H9 (cell line): Measurements from ENCODE around the gene ILK. TPM values are rescaled to one million over a fixed set of nuclear protein-coding genes. Genes with fewer than 3 reads are reported as not detected.

ENCODE experiments used
- DNase-seq: peaks from one replicate; pipeline ENCODE4 v3.0.0-alpha.2; 2017
- H2AFZ ChIP-seq: one replicate; pipeline ENCODE4 v1.6.1; 2013; ENCODE audit warnings: mild to moderate bottlenecking, low read length, control low read depth, moderate library complexity
- H2AK5ac ChIP-seq: 2 replicates; pipeline ENCODE4 v1.6.1; 2013; ENCODE audit warnings: low read length, control low read depth, mixed read lengths; ENCODE audit not compliant: insufficient read length
- H2BK120ac ChIP-seq: one replicate; pipeline ENCODE4 v1.6.1; 2013; ENCODE audit warnings: low read depth, mild to moderate bottlenecking, low read length, control low read depth, inconsistent platforms; ENCODE audit not compliant: poor library complexity, severe bottlenecking
- H2BK12ac ChIP-seq: 2 replicates; pipeline ENCODE4 v1.6.1; 2013; ENCODE audit warnings: low read length, control low read depth, mixed read lengths, low read depth; ENCODE audit not compliant: insufficient read length
- H2BK15ac ChIP-seq: 2 replicates; pipeline ENCODE4 v1.6.1; 2013; ENCODE audit warnings: low read depth, low read length, control low read depth
- H2BK20ac ChIP-seq: one replicate; pipeline ENCODE4 v1.6.1; 2013; ENCODE audit warnings: low read depth, mild to moderate bottlenecking, low read length, control low read depth, inconsistent platforms; ENCODE audit not compliant: poor library complexity, severe bottlenecking
- H2BK5ac ChIP-seq: 2 replicates; pipeline ENCODE4 v1.6.1; 2013; ENCODE audit warnings: low read length, control low read depth, mixed read lengths; ENCODE audit not compliant: insufficient read length
- H3K14ac ChIP-seq: 2 replicates; pipeline ENCODE4 v1.6.1; 2013; ENCODE audit warnings: low read length, control low read depth; ENCODE audit not compliant: insufficient read depth
- H3K18ac ChIP-seq: 2 replicates; pipeline ENCODE4 v1.6.1; 2013; ENCODE audit warnings: low read depth, mild to moderate bottlenecking, mixed read lengths, low read length, control low read depth; ENCODE audit not compliant: insufficient read length
- H3K23ac ChIP-seq: 2 replicates; pipeline ENCODE4 v1.6.1; 2013; ENCODE audit warnings: low read length, control low read depth, mixed read lengths, low read depth; ENCODE audit not compliant: insufficient read length
- H3K23me2 ChIP-seq: 2 replicates; pipeline ENCODE4 v1.6.1; 2013; ENCODE audit warnings: low read depth, mild to moderate bottlenecking, mixed read lengths, low read length, control low read depth; ENCODE audit not compliant: insufficient read length, poor library complexity, severe bottlenecking
- H3K27ac ChIP-seq: 2 replicates; pipeline ENCODE4 v1.5.1; 2013; ENCODE audit warnings: low read length, control low read depth, mixed read lengths, low read depth; ENCODE audit not compliant: insufficient read length
- H3K27me3 ChIP-seq: 2 replicates; pipeline ENCODE4 v1.6.1; 2013; ENCODE audit warnings: low read length, control low read depth, inconsistent platforms; ENCODE audit not compliant: insufficient read depth
- H3K4ac ChIP-seq: 2 replicates; pipeline ENCODE4 v1.6.1; 2013; ENCODE audit warnings: low read depth, mild to moderate bottlenecking, control low read depth, inconsistent platforms, low read length, moderate library complexity
- H3K4me1 ChIP-seq: 2 replicates; pipeline ENCODE4 v1.6.1; 2013; ENCODE audit warnings: low read length, control low read depth, inconsistent platforms; ENCODE audit not compliant: insufficient read depth
- H3K4me2 ChIP-seq: 2 replicates; pipeline ENCODE4 v1.6.1; 2013; ENCODE audit warnings: low read length, control low read depth, mixed read lengths; ENCODE audit not compliant: insufficient read length, insufficient read depth
- H3K56ac ChIP-seq: 2 replicates; pipeline ENCODE4 v1.6.1; 2013; ENCODE audit warnings: low read depth, mild to moderate bottlenecking, mixed read lengths, low read length, control low read depth; ENCODE audit not compliant: insufficient read length
- H3K79me1 ChIP-seq: 2 replicates; pipeline ENCODE4 v1.6.1; 2013; ENCODE audit warnings: low read depth, mild to moderate bottlenecking, moderate library complexity, low read length, control low read depth, inconsistent platforms; ENCODE audit not compliant: insufficient read depth, poor library complexity, severe bottlenecking
- H3K79me2 ChIP-seq: 2 replicates; pipeline ENCODE4 v1.6.1; 2013; ENCODE audit warnings: low read length, control low read depth, inconsistent platforms; ENCODE audit not compliant: insufficient read depth
- H3K9ac ChIP-seq: 2 replicates; pipeline ENCODE4 v1.6.1; 2013; ENCODE audit warnings: low read length, control low read depth, mixed read lengths; ENCODE audit not compliant: insufficient read length; ENCODE audit errors: extremely low read depth
- H3K9me3 ChIP-seq: one replicate; pipeline ENCODE4 v1.6.1; 2013; ENCODE audit warnings: low read depth, low read length, inconsistent platforms; ENCODE audit not compliant: control insufficient read depth
- H3T11ph ChIP-seq: one replicate; pipeline ENCODE4 v1.6.1; 2013; ENCODE audit warnings: mild to moderate bottlenecking, low read length, control low read depth, inconsistent platforms
- H4K20me1 ChIP-seq: one replicate; pipeline ENCODE4 v1.6.1; 2013; ENCODE audit not compliant: control insufficient read depth, insufficient read length, insufficient read depth
- H4K5ac ChIP-seq: 2 replicates; pipeline ENCODE4 v1.6.1; 2013; ENCODE audit warnings: low read depth, mild to moderate bottlenecking, mixed read lengths, low read length, control low read depth; ENCODE audit not compliant: insufficient read length
- H4K8ac ChIP-seq: replicated peaks from 2 replicates; pipeline ENCODE4 v1.6.1; 2013; ENCODE audit warnings: low read length, control low read depth, mixed read lengths, low read depth; ENCODE audit not compliant: insufficient read length
- H4K91ac ChIP-seq: 2 replicates; pipeline ENCODE4 v1.6.1; 2013; ENCODE audit warnings: low read depth, mild to moderate bottlenecking, moderate library complexity, mixed read lengths, low read length, control low read depth; ENCODE audit not compliant: insufficient read length
- H3K27ac Mint-ChIP-seq, 3 experiments: 2 replicates in 2 of 3; 3 replicates in 1 of 3; pipeline ENCODE4 v1.8.0; 2020 to 2021; ENCODE audit warnings: mixed read lengths in 3 of 3, mild to moderate bottlenecking in 1 of 3, moderate library complexity in 1 of 3
- H3K27me3 Mint-ChIP-seq: 2 replicates; pipeline ENCODE4 v1.8.0; 2021; ENCODE audit warnings: low read depth, mild to moderate bottlenecking, moderate library complexity, mixed read lengths
- H3K36me3 Mint-ChIP-seq, 3 experiments: 2 replicates in 2 of 3; 3 replicates in 1 of 3; pipeline ENCODE4 v1.8.0; 2020 to 2021; ENCODE audit warnings: low read depth in 3 of 3, mixed read lengths in 3 of 3; ENCODE audit not compliant: insufficient read depth in 1 of 3
- H3K4me1 Mint-ChIP-seq, 2 experiments: 2 replicates each; pipeline ENCODE4 v1.8.0; 2020; ENCODE audit warnings: mixed read lengths in 2 of 2
- H3K4me3 Mint-ChIP-seq, 2 experiments: 2 replicates in 1 of 2; 3 replicates in 1 of 2; pipeline ENCODE4 v1.8.0; 2020 to 2021; ENCODE audit warnings: mild to moderate bottlenecking in 2 of 2, mixed read lengths in 2 of 2, moderate library complexity in 1 of 2
- H3K9me3 Mint-ChIP-seq, 2 experiments: 2 replicates in 1 of 2; 3 replicates in 1 of 2; pipeline ENCODE4 v1.8.0; 2020; ENCODE audit warnings: mild to moderate bottlenecking in 2 of 2, mixed read lengths in 2 of 2, moderate library complexity in 1 of 2
- WGBS: extraction: QIAGEN DNeasy Blood & Tissue Kit; methylation state at CpG from one replicate; pipeline ENCODE4 v1.1.7; 2013; ENCODE audit warnings: missing lambda C conversion rate, low lambda C conversion rate, mixed read lengths; ENCODE audit not compliant: insufficient read length; ENCODE audit errors: extremely low coverage; 5-methylcytosine and 5-hydroxymethylcytosine counted together
- total RNA-seq: library from RNA; stranded (reverse); gene quantifications from 2 replicates; pipeline ENCODE4 v1.2.1, GENCODE V29; 2021
- TF ChIP-seq, protein P1 (sequence below): fragments of 200-600 bp; sonication (generic); conservative IDR thresholded peaks from 3 replicates; pipeline ENCODE4 v1.8.0; 2021; ENCODE audit warnings: antibody characterized with exemption, mild to moderate bottlenecking

ILK gene
- total RNA-seq, 1 experiment from 2014 or later, result 100 TPM

DNA sequence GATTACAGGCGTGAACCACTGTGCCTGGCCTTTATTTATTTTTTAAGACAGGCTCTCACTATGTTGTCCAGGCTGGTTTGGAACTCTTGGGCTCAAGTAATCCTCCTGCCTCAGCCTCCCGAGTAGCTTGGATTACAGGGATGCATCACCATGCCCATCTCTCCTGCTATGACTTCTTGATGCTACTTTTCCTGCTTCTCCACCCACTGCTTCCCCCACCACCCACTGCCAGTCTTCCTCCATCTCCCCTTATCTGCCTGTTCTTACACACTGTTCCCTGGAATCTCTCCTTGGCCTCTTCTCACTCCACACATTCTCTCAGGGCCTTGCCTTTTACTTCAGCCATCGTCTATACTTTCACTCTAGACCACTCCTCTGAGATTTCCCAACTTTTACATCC, 32.9 kb downstream of the ILK start:
- no peak overlapping the region for H2BK20ac ChIP-seq
- H3K27ac Mint-ChIP-seq, result no peak overlapping the region
- no peak overlapping the region for H2BK12ac ChIP-seq
- H3K4me1 ChIP-seq, result no peaks in the 10 kb centered on the region
- H3K9ac ChIP-seq, result no peak overlapping the region
- no peak overlapping the region for H2BK5ac ChIP-seq
- H4K20me1 ChIP-seq, result no peaks in the 10 kb centered on the region
- TF ChIP-seq, protein P1, sequence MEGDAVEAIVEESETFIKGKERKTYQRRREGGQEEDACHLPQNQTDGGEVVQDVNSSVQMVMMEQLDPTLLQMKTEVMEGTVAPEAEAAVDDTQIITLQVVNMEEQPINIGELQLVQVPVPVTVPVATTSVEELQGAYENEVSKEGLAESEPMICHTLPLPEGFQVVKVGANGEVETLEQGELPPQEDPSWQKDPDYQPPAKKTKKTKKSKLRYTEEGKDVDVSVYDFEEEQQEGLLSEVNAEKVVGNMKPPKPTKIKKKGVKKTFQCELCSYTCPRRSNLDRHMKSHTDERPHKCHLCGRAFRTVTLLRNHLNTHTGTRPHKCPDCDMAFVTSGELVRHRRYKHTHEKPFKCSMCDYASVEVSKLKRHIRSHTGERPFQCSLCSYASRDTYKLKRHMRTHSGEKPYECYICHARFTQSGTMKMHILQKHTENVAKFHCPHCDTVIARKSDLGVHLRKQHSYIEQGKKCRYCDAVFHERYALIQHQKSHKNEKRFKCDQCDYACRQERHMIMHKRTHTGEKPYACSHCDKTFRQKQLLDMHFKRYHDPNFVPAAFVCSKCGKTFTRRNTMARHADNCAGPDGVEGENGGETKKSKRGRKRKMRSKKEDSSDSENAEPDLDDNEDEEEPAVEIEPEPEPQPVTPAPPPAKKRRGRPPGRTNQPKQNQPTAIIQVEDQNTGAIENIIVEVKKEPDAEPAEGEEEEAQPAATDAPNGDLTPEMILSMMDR, result no peak
- no peaks in the 10 kb centered on the region for H3K9me3 ChIP-seq
- H2BK15ac ChIP-seq, result no peak overlapping the region
- H3K27ac ChIP-seq, result no peak overlapping the region
- H3T11ph ChIP-seq, result no peak overlapping the region
- H3K23ac ChIP-seq, result no peak overlapping the region
- no CpG with 5 or more reads among the region's 3 CpGs for WGBS
- peaks cover 0 to 5% (median 4%) of the 10 kb centered on the region in 3 experiments; a peak in 5 of 7 replicates for H3K36me3 Mint-ChIP-seq
- no peaks in the 10 kb centered on the region; the same call in 1 of the 2 replicates for H3K27me3 ChIP-seq
- H3K4ac ChIP-seq, result no peak overlapping the region
- H2BK120ac ChIP-seq, result no peak overlapping the region
- H2AFZ ChIP-seq, result no peak overlapping the region
- no peak overlapping the region for H3K4me2 ChIP-seq
- no peaks in the 10 kb centered on the region for H3K9me3 Mint-ChIP-seq
- H3K79me2 ChIP-seq, result no peaks in the 10 kb centered on the region
- H3K14ac ChIP-seq, result no peak overlapping the region
- no peaks in the 10 kb centered on the region for H3K4me1 Mint-ChIP-seq
- no peak overlapping the region for H4K91ac ChIP-seq
- no peak overlapping the region for H4K8ac ChIP-seq
- H4K5ac ChIP-seq, result no peak overlapping the region
- peaks cover 16% of the 10 kb centered on the region for H3K27me3 Mint-ChIP-seq
- DNase-seq, result no peak
- H3K23me2 ChIP-seq, result no peaks in the 10 kb centered on the region
- no peak overlapping the region for H3K4me3 Mint-ChIP-seq
- H3K79me1 ChIP-seq, result no peaks in the 10 kb centered on the region
- no peak overlapping the region for H2AK5ac ChIP-seq
- H3K18ac ChIP-seq, result no peak overlapping the region
- H3K56ac ChIP-seq, result no peak overlapping the region
